Pancreas (tissue), 10 donors: Measurements from ENCODE around the gene NLRP6. TPM values are rescaled to one million over a fixed set of nuclear protein-coding genes. Genes with fewer than 3 reads are reported as not detected.

Source experiments
- ATAC-seq, 4 donors: fragments of 200-7000 bp; cut with Tn5 transposase; one replicate each; pipeline versions ENCODE4 v1.8.0 to v1.9.1; 2020; ENCODE audit warnings: mild to moderate bottlenecking in 4 of 4, moderate library complexity in 4 of 4
- DNase-seq, 6 donors: peaks; one replicate each; pipeline ENCODE4 v3.0.0-alpha.2; 2020
- FAIRE-seq: peaks from 2 replicates; lab custom pipeline; 2012; peaks lifted over from hg19 to GRCh38; lab: Jason Lieb, UNC
- H3K27ac ChIP-seq, 4 donors: fragments of 200-600 bp; sonication (generic); 1 replicate in 3 of 4; 2 replicates in 1 of 4; pipeline versions ENCODE4 v1.5.0 to v1.8.0; 2020
- H3K27me3 ChIP-seq, 4 donors: fragments of 200-600 bp; one replicate each; pipeline ENCODE4 v1.8.0; 2021
- H3K36me3 ChIP-seq, 3 donors: fragments of 200-600 bp; sonication (generic) in 1 of 3; one replicate each; pipeline versions ENCODE4 v1.5.0 to v1.8.0; 2020 to 2021
- H3K4me1 ChIP-seq, 3 donors: fragments of 200-600 bp; one replicate each; pipeline ENCODE4 v1.8.0; 2021
- H3K4me3 ChIP-seq, 4 donors: fragments of 200-600 bp; sonication (generic) in 2 of 4; one replicate each; pipeline versions ENCODE4 v1.5.0 to v1.8.0; 2020 to 2021
- H3K9me3 ChIP-seq, 4 donors: fragments of 200-600 bp; one replicate each; pipeline ENCODE4 v1.8.0; 2021
- CTCF ChIP-seq, 4 donors: fragments of 200-600 bp; sonication (generic) in 3 of 4; IDR thresholded peaks; one replicate each; pipeline versions ENCODE4 v1.5.0 to v1.8.0; 2021; ENCODE audit warnings: antibody characterized with exemption in 4 of 4
- WGBS, 2 donors: extraction: QIAGEN DNeasy Blood & Tissue Kit; methylation state at CpG; one replicate each; pipeline ENCODE4 v1.1.7; 2013; 5-methylcytosine and 5-hydroxymethylcytosine counted together
- intact Hi-C, 3 donors: fragments of 100-400 bp; cut with DNase I; formaldehyde crosslinking; loops; one replicate each; pipeline versions ENCODE4 v1.11.1 to v1.14.2; 2022
- polyA plus RNA-seq, 2 donors: library from polyadenylated mRNA; stranded (reverse); fragments of 200-250 nt; gene quantifications; one replicate each; pipeline ENCODE4 v1.2.3, GENCODE V29; 2013
- total RNA-seq, 6 donors: library from RNA; stranded (reverse); fragmentation: NEBNext Ultra II Directional in 4 of 6; extraction: Animal tissue kit (Norgen Biotek cat#: 25700) in 4 of 6; gene quantifications; one replicate each; pipeline versions ENCODE4 v1.2.1 to v1.2.4, GENCODE V29; 2021 to 2023
- donor health status: healthy with polysubstance abuse.
- donor health status: DM: no; HTN: no; CAD: no; lungs with moderate emphysema.
- donor health status: DM: no; HTN: no; CAD: no.
- donor health status: control.
- donor health status: control.
- donor health status: Bipolar disorder and iron deficiency.
- donor health status: DM: yes; HTN: yes; CAD: no.
- donor health status: DM: no; HTN: no; CAD: no.
- donor health status: DM: no; HTN: no; CAD: no.
- donor health status: DM: yes; HTN: yes; CAD: no.

The NLRP6 gene
- total and polyA plus RNA-seq, 8 donors: 0.05 to 0.23 (median 0.19) TPM; not detected in 2

GRCh38 chr11:288478-289397, 10.5 kb downstream of the NLRP6 start, which contains the start of gene PGGHG:
PGGHG (plus strand) TSS chr11:289126; CDS start chr11:289817, 691 bp downstream.
- no peak for TF ChIP-seq CTCF (IDR thresholded peaks at IDR 0.05)
- H3K9me3 ChIP-seq: no peaks in the 10 kb centered on the region
- ATAC-seq (peak; percentile 62 to 81 (median 80)), FAIRE-seq (no peak), DNase-seq (peak; percentile 69 to 92 (median 88))
- 0 to 1% methylated on average over 43 to 111 of the region's 112 CpGs for WGBS, 2 donors
- peak within 1 kb of the TSS; percentile 36 to 91 (median 62) for H3K4me3 ChIP-seq
- H3K27ac ChIP-seq: peak within 1 kb of the TSS; percentile 80 to 93 (median 88)
- peaks cover 0 to 6% (median 0%) of the 10 kb centered on the region in 3 donors for H3K4me1 ChIP-seq
- intact Hi-C loops: no loop called here
- H3K27me3 ChIP-seq: peaks cover 0 to 4% (median 0%) of the 10 kb centered on the region in 4 donors
- H3K36me3 ChIP-seq: peaks cover 0 to 20% (median 0%) of the 10 kb centered on the region in 3 donors

GRCh38 chr11:289398-289711, 11.1 kb downstream of the NLRP6 start:
- Histone ChIP-seq H3K9me3 (no peaks in the 10 kb centered on the region), H3K27me3 (no peaks in the 10 kb centered on the region), H3K4me1 (peaks cover 0 to 6% (median 0%) of the 10 kb centered on the region in 3 donors), H3K27ac (peak overlapping the region in 2 of 4 donors; percentile 17 to 92), H3K36me3 (peaks cover 0 to 26% (median 0%) of the 10 kb centered on the region in 3 donors), H3K4me3 (peak overlapping the region; percentile 26 to 91 (median 62))
- FAIRE-seq (no peak), DNase-seq (peak in 1 of 6 donors; percentile 43), ATAC-seq (peak in 1 of 4 donors; percentile 0)
- no peak for TF ChIP-seq CTCF (IDR thresholded peaks at IDR 0.05)
- intact Hi-C loops: no loop called here
- 13 to 15% methylated on average over 10 to 14 of the region's 14 CpGs for WGBS, 2 donors

GRCh38 chr11:289712-290620, 11.8 kb downstream of the NLRP6 start:
- Histone ChIP-seq H3K4me3 (peak overlapping the region in 3 of 4 donors; percentile 12 to 91 (median 82)), H3K27ac (no peak overlapping the region), H3K4me1 (peaks cover 0 to 6% (median 0%) of the 10 kb centered on the region in 3 donors), H3K36me3 (peaks cover 0 to 32% (median 0%) of the 10 kb centered on the region in 3 donors), H3K27me3 (no peaks in the 10 kb centered on the region), H3K9me3 (no peaks in the 10 kb centered on the region)
- ATAC-seq (no peak), FAIRE-seq (no peak), DNase-seq (peak in 5 of 6 donors; percentile 42 to 83 (median 62))
- intact Hi-C loops: no loop called here
- 60 to 75% methylated on average over 47 to 48 of the region's 48 CpGs for WGBS, 2 donors
- no peak for TF ChIP-seq CTCF (IDR thresholded peaks at IDR 0.05)

- H3K4me3 ChIP-seq: peak overlapping the region in 3 of 4 donors; percentile 8 to 91 (median 82)
- ATAC-seq: no peak
- intact Hi-C loops: no loop called here
- WGBS, 2 donors: 67 to 82% methylated on average over 11 to 13 of the region's 13 CpGs
- peaks cover 0 to 37% (median 0%) of the 10 kb centered on the region in 3 donors for H3K36me3 ChIP-seq
- H3K27ac ChIP-seq: no peak overlapping the region
- H3K4me1 ChIP-seq: peaks cover 0 to 6% (median 0%) of the 10 kb centered on the region in 3 donors
- peak in 4 of 6 donors; percentile 10 to 69 (median 34) for DNase-seq
- H3K9me3 ChIP-seq: no peaks in the 10 kb centered on the region
- TF ChIP-seq CTCF (IDR thresholded peaks at IDR 0.05): no peak
- no peak for FAIRE-seq
- no peaks in the 10 kb centered on the region for H3K27me3 ChIP-seq
These were observed 12.5 kb downstream of the NLRP6 start for GRCh38 chr11:290621-291231.
